H1 (cell line): ENCODE measurements around the gene ALOX5. TPM values are rescaled to one million over a fixed set of nuclear protein-coding genes. Genes with fewer than 3 reads are reported as not detected.

ENCODE experiments used
- CTCF ChIA-PET: fragments of 300-600 bp; sonication (Branson Sonifier 250); formaldehyde crosslinking; loops from one replicate; lab custom pipeline; 2021; ENCODE audit not compliant: partially characterized antibody; lab: Charles Lee
- POLR2A ChIA-PET: fragments of 300-600 bp; sonication (Branson Sonifier 250); formaldehyde crosslinking; loops from one replicate; lab custom pipeline; 2021; ENCODE audit warnings: inconsistent platforms; ENCODE audit not compliant: partially characterized antibody; lab: Charles Lee
- DNase-seq, 2 experiments: peaks; one replicate each; pipeline versions ENCODE4 v3.0.0 to v3.0.0-alpha.2; 2010 to 2022; ENCODE audit warnings: low spot score in 2 of 2, low read depth in 1 of 2, mixed read lengths in 1 of 2
- FAIRE-seq: peaks from 2 replicates; lab custom pipeline; 2011; peaks lifted over from hg19 to GRCh38; lab: Jason Lieb, UNC
- H2AFZ ChIP-seq: 2 replicates; pipeline ENCODE4 v1.8.1; 2012; ENCODE audit warnings: low read length, inconsistent platforms
- H2AK5ac ChIP-seq: 2 replicates; pipeline ENCODE4 v1.6.1; 2013; ENCODE audit warnings: low read depth, low read length
- H2BK120ac ChIP-seq: replicated peaks from 2 replicates; pipeline ENCODE3; 2013; ENCODE audit warnings: low read depth, low read length, inconsistent platforms
- H2BK12ac ChIP-seq: 2 replicates; pipeline ENCODE4 v1.6.1; 2013; ENCODE audit warnings: low read depth, low read length
- H2BK15ac ChIP-seq: 2 replicates; pipeline ENCODE4 v1.6.1; 2013; ENCODE audit warnings: low read length
- H2BK20ac ChIP-seq: 2 replicates; pipeline ENCODE4 v1.6.1; 2013; ENCODE audit warnings: low read length
- H2BK5ac ChIP-seq: 2 replicates; pipeline ENCODE4 v1.6.1; 2013; ENCODE audit warnings: low read depth, low read length
- H3K14ac ChIP-seq: 2 replicates; pipeline ENCODE4 v1.6.1; 2013; ENCODE audit warnings: inconsistent platforms; ENCODE audit not compliant: insufficient read length
- H3K18ac ChIP-seq: 2 replicates; pipeline ENCODE4 v1.6.1; 2013; ENCODE audit warnings: low read length; ENCODE audit errors: extremely low read depth
- H3K23ac ChIP-seq: 2 replicates; pipeline ENCODE4 v1.6.1; 2013; ENCODE audit warnings: inconsistent platforms; ENCODE audit not compliant: insufficient read length
- H3K23me2 ChIP-seq: 2 replicates; pipeline ENCODE4 v1.6.1; 2013; ENCODE audit warnings: low read depth, low read length
- H3K27ac ChIP-seq: 2 replicates; pipeline ENCODE4 v1.6.1; 2011; ENCODE audit warnings: low read depth, low read length, inconsistent platforms
- H3K27me3 ChIP-seq, 4 experiments: replicated peaks in 1 of 4; 1 replicate in 1 of 4; 2 replicates in 3 of 4; pipeline versions ENCODE4 v1.6.1 to v1.8.1; 2011 to 2013; ENCODE audit warnings: low read length in 3 of 4, mild to moderate bottlenecking in 3 of 4, inconsistent platforms in 2 of 4, mixed read lengths in 2 of 4, moderate library complexity in 1 of 4; ENCODE audit not compliant: control insufficient read depth in 3 of 4, insufficient read depth in 3 of 4; ENCODE audit errors: extremely low read depth in 1 of 4
- H3K36me3 ChIP-seq, 4 experiments: 2 replicates each; pipeline versions ENCODE4 v1.6.1 to v1.8.1; 2011 to 2013; ENCODE audit warnings: mild to moderate bottlenecking in 4 of 4, low read length in 3 of 4, moderate library complexity in 2 of 4, control low read depth in 1 of 4, inconsistent platforms in 1 of 4; ENCODE audit not compliant: insufficient read depth in 4 of 4, control insufficient read depth in 2 of 4
- H3K4ac ChIP-seq: replicated peaks from 2 replicates; pipeline ENCODE3; 2013; ENCODE audit warnings: low read length, low read depth, mixed read lengths, inconsistent platforms; ENCODE audit not compliant: insufficient read length
- H3K4me1 ChIP-seq, 4 experiments: replicated peaks in 1 of 4; 1 replicate in 1 of 4; 2 replicates in 3 of 4; pipeline versions ENCODE4 v1.6.1 to v1.8.1; 2011 to 2013; ENCODE audit warnings: low read length in 3 of 4, inconsistent platforms in 2 of 4, mixed read lengths in 1 of 4; ENCODE audit not compliant: insufficient read depth in 4 of 4, control insufficient read depth in 3 of 4
- H3K4me2 ChIP-seq, 2 experiments: 2 replicates each; pipeline versions ENCODE4 v1.6.1 to v1.8.1; 2011 to 2013; ENCODE audit warnings: low read depth in 2 of 2, low read length in 2 of 2, control low read depth in 1 of 2, inconsistent platforms in 1 of 2, mild to moderate bottlenecking in 1 of 2; ENCODE audit not compliant: insufficient read depth in 1 of 2
- H3K4me3 ChIP-seq, 4 experiments: fragments of 200-600, 300-600 bp in 1 of 4; sonication (generic), shearing (Covaris generic), sonication (Bioruptor Twin) in 1 of 4; 2 replicates each; pipeline versions ENCODE4 v1.5.1 to v1.8.1; 2011 to 2016; ENCODE audit warnings: low read length in 4 of 4, low read depth in 3 of 4, control low read depth in 2 of 4, inconsistent platforms in 2 of 4, mild to moderate bottlenecking in 2 of 4, mixed read lengths in 1 of 4, moderate library complexity in 1 of 4; ENCODE audit not compliant: insufficient read depth in 2 of 4; ENCODE audit errors: extremely low read depth in 1 of 4
- H3K56ac ChIP-seq: replicated peaks from 2 replicates; pipeline ENCODE3; 2013; ENCODE audit warnings: low read depth, mild to moderate bottlenecking, mixed read lengths, low read length, inconsistent platforms; ENCODE audit not compliant: insufficient read length
- H3K79me1 ChIP-seq: 2 replicates; pipeline ENCODE4 v1.6.1; 2013; ENCODE audit warnings: low read depth, low read length, control low read depth
- H3K79me2 ChIP-seq, 2 experiments: 2 replicates each; pipeline versions ENCODE4 v1.6.1 to v1.8.1; 2012 to 2013; ENCODE audit warnings: low read length in 2 of 2, mild to moderate bottlenecking in 2 of 2, inconsistent platforms in 1 of 2; ENCODE audit not compliant: insufficient read depth in 2 of 2, control insufficient read depth in 1 of 2
- H3K9ac ChIP-seq, 4 experiments: replicated peaks in 1 of 4; 1 replicate in 1 of 4; 2 replicates in 3 of 4; pipeline versions ENCODE4 v1.6.1 to v1.8.1; 2011 to 2013; ENCODE audit warnings: low read depth in 3 of 4, low read length in 3 of 4, control low read depth in 2 of 4, mild to moderate bottlenecking in 2 of 4, moderate library complexity in 2 of 4, inconsistent platforms in 1 of 4; ENCODE audit errors: extremely low read depth in 1 of 4
- H3K9me3 ChIP-seq, 2 experiments: 2 replicates each; pipeline versions ENCODE4 v1.6.1 to v1.8.1; 2012 to 2013; ENCODE audit warnings: mild to moderate bottlenecking in 2 of 2, moderate library complexity in 2 of 2, control low read depth in 1 of 2, inconsistent platforms in 1 of 2, low read depth in 1 of 2, low read length in 1 of 2, mixed read lengths in 1 of 2; ENCODE audit not compliant: insufficient read depth in 2 of 2
- H4K20me1 ChIP-seq, 2 experiments: replicated peaks in 1 of 2; 2 replicates each; pipeline versions ENCODE3 to v1.8.1; 2011 to 2013; ENCODE audit warnings: inconsistent platforms in 2 of 2, low read length in 2 of 2, mild to moderate bottlenecking in 1 of 2; ENCODE audit not compliant: insufficient read depth in 2 of 2, control insufficient read depth in 1 of 2
- H4K5ac ChIP-seq: 2 replicates; pipeline ENCODE4 v1.6.1; 2013; ENCODE audit warnings: low read length, low read depth, mixed read lengths, inconsistent platforms; ENCODE audit not compliant: insufficient read length
- H4K8ac ChIP-seq: 2 replicates; pipeline ENCODE4 v1.8.0; 2013; ENCODE audit warnings: mild to moderate bottlenecking, moderate library complexity, low read length, inconsistent platforms; ENCODE audit not compliant: insufficient read depth; ENCODE audit errors: extremely low read depth
- H4K91ac ChIP-seq: replicated peaks from 2 replicates; pipeline ENCODE3; 2013; ENCODE audit warnings: low read length, mixed read lengths, inconsistent platforms; ENCODE audit not compliant: insufficient read length
- ATF2 ChIP-seq: IDR thresholded peaks from 2 replicates; pipeline ENCODE4 v1.6.1; 2012; ENCODE audit warnings: low read length, inconsistent platforms
- CBX5 ChIP-seq: fragments of 300-800, 300-1000 bp; sonication (generic); IDR thresholded peaks from 2 replicates; pipeline ENCODE4 v1.7.1; 2016; ENCODE audit warnings: antibody characterized with exemption, low read length, low read depth
- CBX8 ChIP-seq: fragments of 300-800, 300-1000 bp; sonication (generic); IDR thresholded peaks from 2 replicates; pipeline ENCODE4 v1.7.1; 2016; ENCODE audit warnings: low read depth, low read length, borderline replicate concordance
- CEBPB ChIP-seq: IDR thresholded peaks from 2 replicates; pipeline ENCODE4 v1.6.1; 2012; ENCODE audit warnings: low read depth, low read length
- CTBP2 ChIP-seq: IDR thresholded peaks from 2 replicates; pipeline ENCODE4 v1.7.0; 2011; ENCODE audit warnings: borderline replicate concordance, mild to moderate bottlenecking, moderate library complexity, mixed read lengths, low read length; ENCODE audit not compliant: insufficient read depth, insufficient read length
- EGR1 ChIP-seq: IDR thresholded peaks from 2 replicates; pipeline ENCODE4 v1.6.1; 2011; ENCODE audit warnings: low read depth, low read length, borderline replicate concordance
- HDAC2 ChIP-seq, 2 experiments: fragments of 300-600 bp in 1 of 2; sonication (generic) in 1 of 2; IDR thresholded peaks; 2 replicates each; pipeline ENCODE4 v1.6.1; 2011 to 2012; ENCODE audit warnings: low read depth in 2 of 2, low read length in 2 of 2, mild to moderate bottlenecking in 2 of 2, moderate library complexity in 2 of 2, borderline replicate concordance in 1 of 2, inconsistent platforms in 1 of 2
- SIN3A ChIP-seq, 2 experiments: IDR thresholded peaks in 1 of 2; conservative IDR thresholded peaks in 1 of 2; 2 replicates each; pipeline ENCODE4 v1.6.1; 2011 to 2012; ENCODE audit warnings: low read length in 2 of 2, improper control_type of control experiment in 1 of 2, low read depth in 1 of 2, mild to moderate bottlenecking in 1 of 2
- SP2 ChIP-seq: IDR thresholded peaks from 2 replicates; pipeline ENCODE4 v1.6.1; 2012; ENCODE audit warnings: mild to moderate bottlenecking, low read length, inconsistent platforms
- SUZ12 ChIP-seq: fragments of 200-600 bp; sonication (generic); IDR thresholded peaks from 2 replicates; pipeline ENCODE4 v1.6.1; 2012; ENCODE audit warnings: mild to moderate bottlenecking, inconsistent platforms, low read length, moderate library complexity, mixed read lengths
- YY1 ChIP-seq: IDR thresholded peaks from 2 replicates; pipeline ENCODE4 v1.6.1; 2011; ENCODE audit warnings: low read depth, mild to moderate bottlenecking, low read length
- WGBS, 2 experiments: shearing (Covaris generic) in 1 of 2; methylation state at CpG; one replicate each; pipeline versions ENCODE4 v1.1.6 to v1.1.7; 2013 to 2015; ENCODE audit warnings: low lambda C conversion rate in 2 of 2, mixed read lengths in 2 of 2, inconsistent platforms in 1 of 2, low coverage in 1 of 2, missing lambda C conversion rate in 1 of 2; ENCODE audit not compliant: insufficient replicate concordance in 2 of 2, insufficient coverage in 1 of 2, insufficient read length in 1 of 2; ENCODE audit errors: extremely low coverage in 1 of 2, missing lambda C conversion rate in 1 of 2; 5-methylcytosine and 5-hydroxymethylcytosine counted together
- polyA plus RNA-seq, 7 experiments: library from polyadenylated mRNA; depleted of rRNA in 3 of 7; stranded (reverse) in 5 of 7; unstranded in 2 of 7; fragments of >200 nt in 5 of 7; fragments of 200-250 nt in 2 of 7; gene quantifications; 1 replicate in 5 of 7; 2 replicates in 1 of 7; 4 replicates in 1 of 7; pipeline versions ENCODE4 v1.2.1 to v1.2.3, GENCODE V29; 2011 to 2013; ENCODE audit warnings: missing spikeins in 2 of 7, mixed read lengths in 2 of 7
- total RNA-seq: library from RNA; stranded (reverse); fragmentation: NEBNext Ultra II Directional; extraction: Animal tissue kit (Norgen Biotek cat#: 25700); gene quantifications from 2 replicates; pipeline ENCODE4 v1.2.1, GENCODE V29; 2021

Gene ALOX5
- total and polyA plus RNA-seq, 2 of the 8 experiments (the other 6 are each of a cell fraction or from before 2014, with no cell fraction given) = 1.6 to 3.8 TPM

GRCh38 chr10:45427262-45427969 is 53.4 kb downstream of the ALOX5 start:
- Histone ChIP-seq H2AFZ (no peak overlapping the region), H3K4me3 (no peak overlapping the region), H2AK5ac (no peak overlapping the region), H3K18ac (no peak overlapping the region), H2BK5ac (no peak overlapping the region), H2BK12ac (no peak overlapping the region), H3K27me3 (no peaks in the 10 kb centered on the region), H4K5ac (no peak overlapping the region), H3K79me1 (no peaks in the 10 kb centered on the region), H4K91ac (no peak overlapping the region), H3K79me2 (no peaks in the 10 kb centered on the region), H3K14ac (no peak overlapping the region), H3K4me1 (peaks cover 0 to 4% (median under 1%) of the 10 kb centered on the region in 4 experiments; a peak in 1 of 7 replicates), H3K9ac (no peak overlapping the region), H4K8ac (no peak overlapping the region), H3K9me3 (no peaks in the 10 kb centered on the region), H3K36me3 (no peaks in the 10 kb centered on the region), H4K20me1 (no peaks in the 10 kb centered on the region), H3K23me2 (no peaks in the 10 kb centered on the region), H3K23ac (no peak overlapping the region), H2BK20ac (no peak overlapping the region), H3K56ac (no peak overlapping the region), H3K27ac (no peak overlapping the region), H2BK120ac (no peak overlapping the region), H2BK15ac (no peak overlapping the region), H3K4me2 (no peak overlapping the region), H3K4ac (no peak overlapping the region)
- POLR2A ChIA-PET = no interaction called here
- CTCF ChIA-PET = interaction anchor here (1.0 kb wide), 1 partner anchor 24 kb away, joined by 4 read pairs; no protein-coding TSS in a partner anchor
- DNase-seq (no peak), FAIRE-seq (no peak)
- 93% methylated on average over 23 of the region's 50 CpGs; no CpG with 5 or more reads in 1 of the 2 experiments for WGBS, 2 experiments
- TF ChIP-seq EGR1 = no peak
- TF ChIP-seq SP2 = no peak
- no peak for TF ChIP-seq CBX8
- no peak for TF ChIP-seq CEBPB
- TF ChIP-seq SIN3A (conservative IDR thresholded peaks at IDR 0.05 in 1 of 2, IDR thresholded peaks at IDR 0.05 in 1 of 2; ENCODE audit: low read depth in 1 of 2, low read length in 2 of 2) = no peak
- no peak for TF ChIP-seq SUZ12
- no peak for TF ChIP-seq CBX5
- TF ChIP-seq YY1 = no peak
- no peak for TF ChIP-seq ATF2
- no peak for TF ChIP-seq CTBP2
- TF ChIP-seq HDAC2 (IDR thresholded peaks at IDR 0.05; ENCODE audit: borderline replicate concordance in 1 of 2, low read depth in 2 of 2, low read length in 2 of 2) = no peak
